HepG2 (cell line): Measurements from ENCODE around the gene CIITA. TPM values are rescaled to one million over a fixed set of nuclear protein-coding genes. Genes with fewer than 3 reads are reported as not detected.

Experiments
- ARHGAP35 ChIP-seq: sonication (generic); formaldehyde crosslinking; IDR thresholded peaks from 2 replicates; pipeline ENCODE4 v1.9.0; 2022; ENCODE audit warnings: mild to moderate bottlenecking, inconsistent platforms, moderate library complexity, missing genetic modification reagents, borderline replicate concordance
- DMTF1 ChIP-seq: sonication (generic); formaldehyde crosslinking; IDR thresholded peaks from 2 replicates; pipeline ENCODE4 v1.4.0; 2020; ENCODE audit warnings: mild to moderate bottlenecking, missing genetic modification reagents
- HINFP ChIP-seq: sonication (generic); formaldehyde crosslinking; IDR thresholded peaks from 2 replicates; pipeline ENCODE4 v1.4.0; 2020; ENCODE audit warnings: low read depth, mild to moderate bottlenecking, missing genetic modification reagents
- HNRNPLL ChIP-seq: fragments of 200-400 bp; formaldehyde crosslinking; IDR thresholded peaks from 2 replicates; pipeline ENCODE4 v1.6.1; 2017; ENCODE audit warnings: mild to moderate bottlenecking, low read depth, low read length; ENCODE audit not compliant: poor library complexity, severe bottlenecking
- JUND ChIP-seq: sonication (generic); formaldehyde crosslinking; IDR thresholded peaks from 2 replicates; pipeline ENCODE4 v1.8.0; 2022; ENCODE audit warnings: mild to moderate bottlenecking, missing genetic modification reagents
- NFATC3 ChIP-seq: sonication (generic); formaldehyde crosslinking; IDR thresholded peaks from 2 replicates; pipeline ENCODE4 v1.5.1; 2020; ENCODE audit warnings: mild to moderate bottlenecking, missing genetic modification reagents
- NFE2L1 ChIP-seq: sonication (generic); formaldehyde crosslinking; IDR thresholded peaks from 2 replicates; pipeline ENCODE4 v1.4.0; 2020; ENCODE audit warnings: missing genetic modification reagents, mild to moderate bottlenecking, borderline replicate concordance
- PAF1 ChIP-seq: IDR thresholded peaks from 2 replicates; pipeline ENCODE4 v1.6.1; 2016; ENCODE audit warnings: missing genetic modification reagents, missing compliant biosample characterization
- POGK ChIP-seq: sonication (generic); formaldehyde crosslinking; conservative IDR thresholded peaks from 2 replicates; pipeline ENCODE4 v1.8.0; 2022; ENCODE audit warnings: mild to moderate bottlenecking, moderate library complexity, missing genetic modification reagents
- POLR2G ChIP-seq: fragments of 200-400 bp; formaldehyde crosslinking; IDR thresholded peaks from 2 replicates; pipeline ENCODE4 v1.6.1; 2018; ENCODE audit warnings: mild to moderate bottlenecking, low read depth, low read length, moderate library complexity
- RBFOX2 ChIP-seq: fragments of 200-400 bp; formaldehyde crosslinking; IDR thresholded peaks from 2 replicates; pipeline ENCODE4 v1.6.1; 2017; ENCODE audit warnings: low read depth, mild to moderate bottlenecking, low read length
- SAP130 ChIP-seq: IDR thresholded peaks from 2 replicates; pipeline ENCODE4 v1.6.1; 2016; ENCODE audit warnings: low read depth
- SMARCC2 ChIP-seq: fragments of 450-650 bp; IDR thresholded peaks from 2 replicates; pipeline ENCODE4 v1.6.1; 2017; ENCODE audit warnings: antibody characterized with exemption, mild to moderate bottlenecking
- STAG1 ChIP-seq: sonication (generic); formaldehyde crosslinking; IDR thresholded peaks from 2 replicates; pipeline ENCODE4 v1.4.0; 2020; ENCODE audit warnings: missing genetic modification reagents
- TARDBP ChIP-seq: sonication (generic); formaldehyde crosslinking; IDR thresholded peaks from 2 replicates; pipeline ENCODE4 v1.8.0; 2022; ENCODE audit warnings: mild to moderate bottlenecking, missing genetic modification reagents
- TEAD3 ChIP-seq: optimal IDR thresholded peaks from 2 replicates; pipeline ENCODE3; 2016; ENCODE audit warnings: borderline replicate concordance
- ZBTB3 ChIP-seq: sonication (generic); formaldehyde crosslinking; IDR thresholded peaks from 2 replicates; pipeline ENCODE4 v1.4.0; 2020; ENCODE audit warnings: low read depth, mild to moderate bottlenecking, moderate library complexity, missing genetic modification reagents, borderline replicate concordance
- ZKSCAN1 ChIP-seq: fragments of 150-350 bp; IDR thresholded peaks from 2 replicates; pipeline ENCODE4 v1.6.1; 2014; ENCODE audit warnings: low read length
- ZNF160 ChIP-seq: sonication (generic); formaldehyde crosslinking; IDR thresholded peaks from 2 replicates; pipeline ENCODE4 v1.8.0; 2022; ENCODE audit warnings: mild to moderate bottlenecking, inconsistent platforms, missing genetic modification reagents
- ZNF232 ChIP-seq: sonication (generic); formaldehyde crosslinking; IDR thresholded peaks from 2 replicates; pipeline ENCODE4 v1.4.0; 2020; ENCODE audit warnings: missing genetic modification reagents, borderline replicate concordance
- ZNF746 ChIP-seq: sonication (generic); formaldehyde crosslinking; IDR thresholded peaks from 2 replicates; pipeline ENCODE4 v1.8.0; 2022; ENCODE audit warnings: mild to moderate bottlenecking, missing genetic modification reagents
- ZNF776 ChIP-seq: sonication (generic); formaldehyde crosslinking; IDR thresholded peaks from 2 replicates; pipeline ENCODE4 v1.4.0; 2020; ENCODE audit warnings: mild to moderate bottlenecking, missing genetic modification reagents
- ZNF879 ChIP-seq: sonication (generic); formaldehyde crosslinking; IDR thresholded peaks from 2 replicates; pipeline ENCODE4 v1.8.1; 2023; ENCODE audit warnings: missing genetic modification reagents
- ZSCAN9 ChIP-seq: IDR thresholded peaks from 2 replicates; pipeline ENCODE4 v1.6.1; 2016; ENCODE audit warnings: borderline replicate concordance
- polyA plus RNA-seq, 8 experiments: library from polyadenylated mRNA; depleted of rRNA in 3 of 8; stranded (reverse) in 7 of 8; unstranded in 1 of 8; fragments of >200 nt; fragmentation: Illumina TruSeq in 4 of 8; extraction: Trizol in 4 of 8; gene quantifications; 2 replicates each; pipeline versions ENCODE4 v1.2.1 to v1.2.3, GENCODE V29; 2011 to 2016; ENCODE audit warnings: low read depth in 4 of 8, missing spikeins in 1 of 8, mixed read lengths in 1 of 8; ENCODE audit not compliant: insufficient read depth in 1 of 8
- total RNA-seq, 5 experiments: library from RNA; depleted of rRNA; stranded (reverse); fragments of >200 nt; fragmentation: Illumina TruSeq; extraction: Trizol; gene quantifications; 2 replicates each; pipeline ENCODE4 v1.2.3, GENCODE V29; 2016; ENCODE audit warnings: low read depth in 1 of 5

Gene CIITA
- total and polyA plus RNA-seq, 2 of the 13 experiments (the other 11 are each of a cell fraction or from before 2014, with no cell fraction given): 0.08 to 0.09 TPM

GRCh38 chr16:10922328-10923145, 45.5 kb downstream of the CIITA start (continued):
- TF ChIP-seq ZNF160 (no peak), SMARCC2 (no peak), TARDBP (0 out of 2 replicates have a peak, but pooled peaks have one; percentile 29), JUND (CRISPR knock-in tag) (no peak), TEAD3 (CRISPR knock-in tag) (no peak), RBFOX2 (no peak), NFE2L1 (CRISPR knock-in tag) (no peak), ZNF232 (CRISPR knock-in tag) (no peak), ZNF879 (CRISPR knock-in tag) (0 out of 2 replicates have a peak, but pooled peaks have one; percentile 24), ZBTB3 (no peak), ZNF746 (CRISPR knock-in tag) (no peak), PAF1 (CRISPR knock-in tag) (no peak), POGK (CRISPR knock-in tag) (0 out of 2 replicates have a peak, but pooled peaks have one; percentile 26), DMTF1 (CRISPR knock-in tag) (no peak), HINFP (CRISPR knock-in tag) (0 out of 2 replicates have a peak, but pooled peaks have one; percentile 19), ZNF776 (CRISPR knock-in tag) (no peak), ARHGAP35 (no peak), STAG1 (CRISPR knock-in tag) (no peak), ZSCAN9 (CRISPR knock-in tag) (no peak), ZKSCAN1 (no peak), POLR2G (no peak), NFATC3 (no peak), SAP130 (peak; percentile 19; the same call in 1 of the 2 replicates), HNRNPLL (peak; percentile 41)
